NCI-H774 (cell line): ENCODE measurements around the gene GSTM3.
"Not testable (repeated sequence)": the region's sequence is repeated elsewhere in the genome, so short reads cannot be mapped to it uniquely, and the experiment has no call there.

Experiments used
- DNase-seq: peaks from one replicate; lab custom pipeline; 2025; lab: John Stamatoyannopoulos, UW

The GSTM3 gene

GRCh38 chr1:109726728-109727373 lies 14.0 kb downstream of the GSTM3 start:
- DNase-seq, result no peak

GRCh38 chr1:109726007-109726406 lies 14.8 kb downstream of the GSTM3 start:
- no peak for DNase-seq

- DNase-seq, result no peak
Observed at GRCh38 chr1:109725510-109725909, 15.3 kb downstream of the GSTM3 start.

GRCh38 chr1:109724933-109725332 lies 15.9 kb downstream of the GSTM3 start:
- no peak for DNase-seq

- no peak for DNase-seq
Observed at GRCh38 chr1:109722908-109723691, 17.7 kb downstream of the GSTM3 start.

GRCh38 chr1:109721971-109722370 lies 18.9 kb downstream of the GSTM3 start:
- no peak for DNase-seq

GRCh38 chr1:109721042-109721441 lies 19.8 kb downstream of the GSTM3 start:
- DNase-seq, result no peak

- DNase-seq, result no peak
Observed at GRCh38 chr1:109719337-109719837, 21.5 kb downstream of the GSTM3 start.

GRCh38 chr1:109718495-109718894 lies 22.3 kb downstream of the GSTM3 start:
- no peak for DNase-seq

GRCh38 chr1:109717729-109718128 lies 23.1 kb downstream of the GSTM3 start:
- DNase-seq, result no peak

GRCh38 chr1:109716570-109717090 lies 24.2 kb downstream of the GSTM3 start:
- DNase-seq, result no peak

GRCh38 chr1:109716121-109716520 lies 24.7 kb downstream of the GSTM3 start:
- no peak for DNase-seq

- no peak for DNase-seq
Observed at GRCh38 chr1:109714661-109715372, 26.0 kb downstream of the GSTM3 start.

- DNase-seq, result no peak
Observed at GRCh38 chr1:109713636-109714035, 27.2 kb downstream of the GSTM3 start.

- DNase-seq, result no peak
Observed at GRCh38 chr1:109712321-109712864, 28.4 kb downstream of the GSTM3 start.

GRCh38 chr1:109711593-109712320 lies 29.1 kb downstream of the GSTM3 start, which contains the start of gene GSTM5:
GSTM5 (plus strand) TSS chr1:109712251; CDS start chr1:109712313, 62 bp downstream.
- not testable (repeated sequence) for DNase-seq

- DNase-seq, result not testable (repeated sequence)
Observed at GRCh38 chr1:109709822-109710221, 31.0 kb downstream of the GSTM3 start.

GRCh38 chr1:109708949-109709348 lies 31.9 kb downstream of the GSTM3 start:
- not testable (repeated sequence) for DNase-seq

- no peak for DNase-seq
Observed at GRCh38 chr1:109705411-109705810, 35.4 kb downstream of the GSTM3 start.

- no peak for DNase-seq
Observed at GRCh38 chr1:109704173-109704572, 36.7 kb downstream of the GSTM3 start.

- not testable (repeated sequence) for DNase-seq
Observed at GRCh38 chr1:109702940-109703339, 37.9 kb downstream of the GSTM3 start.
